ENCODE results near the gene SSBP3. TPM values are rescaled to one million over a fixed set of nuclear protein-coding genes. Genes with fewer than 3 reads are reported as not detected.

Gene SSBP3
- total and polyA plus RNA-seq, 2 experiments from 2014 or later: 47.4 to 68.6 TPM

DNA sequence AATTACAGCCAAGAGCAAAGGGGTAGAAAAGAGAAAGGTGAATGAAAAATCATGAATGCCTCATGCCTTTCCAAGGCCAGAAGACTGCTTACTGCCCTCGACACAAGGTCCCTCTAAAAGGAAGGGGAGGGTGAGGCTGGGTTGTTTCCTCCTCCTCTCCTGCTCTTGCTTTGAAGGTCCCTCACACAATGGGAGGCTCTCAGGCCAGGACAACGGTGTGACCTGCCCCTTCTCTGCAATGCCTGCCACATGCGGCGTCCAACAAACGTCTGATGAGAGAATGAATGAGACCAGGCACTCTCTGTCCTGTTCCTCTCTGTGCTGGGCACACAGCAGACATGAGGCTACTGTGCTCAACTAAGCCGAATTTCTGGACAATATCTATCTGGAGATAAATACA is 51.3 kb downstream of the SSBP3 start:
- peak overlapping the region; percentile 62; the same call in 1 of the 2 replicates for H3K4me2 ChIP-seq
- H3K27ac ChIP-seq (ENCODE audit: low read depth): no peak overlapping the region
- peaks cover 100% of the 10 kb centered on the region for H3K79me2 ChIP-seq (replicated peaks; ENCODE audit: insufficient read depth)
- no peaks in the 10 kb centered on the region for H3K36me3 ChIP-seq (ENCODE audit: insufficient read depth)
- Mint-ChIP-seq H3K36me3 (ENCODE audit: low read depth) (peaks cover 20% of the 10 kb centered on the region), H3K9me3 (no peaks in the 10 kb centered on the region), H3K27me3 (ENCODE audit: insufficient read depth, low read depth, poor library complexity) (peaks cover 24% of the 10 kb centered on the region), H3K4me3 (peak overlapping the region; percentile 30; the same call in 1 of the 3 replicates), H3K4me1 (peaks cover 93% of the 10 kb centered on the region), H3K27ac (peak overlapping the region; percentile 68; the same call in 1 of the 2 replicates)
- H3K9me2 ChIP-seq (ENCODE audit: insufficient read depth): 0 out of 2 replicates have a peak, but pooled peaks cover 3% of the 10 kb centered on the region
- DNase-seq (ENCODE audit: low spot score): no peak
- no peak overlapping the region for H2AFZ ChIP-seq
- ATAC-seq: peak; percentile 14
- peaks cover 14% of the 10 kb centered on the region for H3F3A ChIP-seq (replicated peaks; ENCODE audit: low read depth)
- H3K27me3 ChIP-seq (ENCODE audit: insufficient read depth): no peaks in the 10 kb centered on the region
- no peak overlapping the region for H3K4me3 ChIP-seq
- H3K4me1 ChIP-seq (ENCODE audit: insufficient read depth): peaks cover 88% of the 10 kb centered on the region
- peaks cover 45% of the 10 kb centered on the region for H4K20me1 ChIP-seq (replicated peaks; ENCODE audit: insufficient read depth)
- TF ChIP-seq ZNF331 (CRISPR knock-in tag; IDR thresholded peaks at IDR 0.05; ENCODE audit: low read depth) (no peak), ZNF462 (CRISPR knock-in tag; IDR thresholded peaks at IDR 0.05) (no peak), EZH2 (IDR thresholded peaks at IDR 0.05; ENCODE audit: low read depth, unreplicated experiment) (no peak), STAT1 (IDR thresholded peaks at IDR 0.05; ENCODE audit: unreplicated experiment) (no peak), CREB1 (CRISPR knock-in tag; IDR thresholded peaks at IDR 0.05; ENCODE audit: low read depth) (no peak), ZNF114 (CRISPR knock-in tag; IDR thresholded peaks at IDR 0.05) (no peak), REST (IDR thresholded peaks at IDR 0.05; ENCODE audit: unreplicated experiment) (no peak), NANOG (IDR thresholded peaks at IDR 0.05; ENCODE audit: borderline replicate concordance) (no peak), POLR2AphosphoS5 (IDR thresholded peaks at IDR 0.05; ENCODE audit: low read depth) (no peak), ETS1 (IDR thresholded peaks at IDR 0.05) (no peak), JUNB (IDR thresholded peaks at IDR 0.05; ENCODE audit: unreplicated experiment) (no peak), CTCF (conservative IDR thresholded peaks at IDR 0.05; ENCODE audit: low read depth in 2 of 2) (no peak), EZH2phosphoT487 (IDR thresholded peaks at IDR 0.05; ENCODE audit: unreplicated experiment) (no peak)
